ENCODE measurements around the gene PKP4.

PKP4 gene

DNA sequence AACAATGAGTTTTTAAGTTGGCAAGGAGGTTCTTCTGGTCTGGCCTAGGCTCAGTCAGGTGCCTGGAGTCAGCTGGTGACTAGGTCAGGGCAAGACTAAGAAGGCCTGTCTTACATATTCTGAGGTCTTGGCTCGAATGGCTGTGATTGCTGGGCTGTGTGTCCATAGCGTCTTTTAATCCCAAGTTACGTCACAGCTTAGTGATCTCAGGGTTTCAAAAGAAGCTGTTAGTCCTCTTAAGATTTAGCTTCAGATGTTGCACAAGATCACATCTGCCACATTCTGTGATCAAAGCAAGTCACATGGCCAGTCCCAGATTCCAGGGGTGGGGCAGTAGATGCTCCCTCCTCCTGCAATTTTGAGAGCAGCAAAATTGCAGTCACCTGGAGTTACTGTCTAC, 61.3 kb downstream of the PKP4 start:
- Histone ChIP-seq H3K27me3 (ENCODE audit: insufficient read depth, low read depth) (no peaks in the 10 kb centered on the region), H4K20me1 (ENCODE audit: insufficient read depth) (no peaks in the 10 kb centered on the region; the same call in 1 of the 2 replicates), H2AFZ (ENCODE audit: low read depth) (no peak overlapping the region), H3K4me3 (IDR thresholded peaks at IDR 0.05; ENCODE audit: insufficient read depth, low read depth, low read length) (no peak overlapping the region), H3K79me2 (ENCODE audit: insufficient read depth, low read depth) (peaks cover 12% of the 10 kb centered on the region; the same call in 1 of the 2 replicates), H3K36me3 (ENCODE audit: insufficient read depth) (no peaks in the 10 kb centered on the region), H3K9ac (no peak overlapping the region), H3K4me2 (no peak overlapping the region), H3K4me1 (ENCODE audit: low read depth, poor library complexity, severe bottlenecking) (no peaks in the 10 kb centered on the region), H3K27ac (no peak overlapping the region)
- TF ChIP-seq CTCF (conservative IDR thresholded peaks at IDR 0.05; ENCODE audit: low read depth, low read length), result no peak

DNA sequence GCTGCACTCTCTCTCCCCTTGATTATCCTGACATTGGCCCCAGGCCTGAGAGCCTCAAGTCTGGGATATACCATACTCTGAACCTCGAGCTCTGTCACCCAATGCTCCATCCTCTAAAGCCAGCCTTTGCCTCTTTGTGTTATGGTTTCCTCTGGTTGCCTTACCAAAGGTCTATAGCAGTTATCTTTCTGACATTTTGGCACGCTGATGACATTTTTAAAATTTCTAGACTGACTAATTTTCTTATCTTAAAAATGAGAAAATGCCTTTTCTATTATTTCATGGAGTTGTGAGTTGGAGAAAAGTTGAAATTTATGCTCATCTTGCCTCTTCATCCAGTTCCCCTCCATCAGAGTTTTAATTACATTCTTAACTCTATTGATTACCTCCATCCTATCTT, 62.7 kb downstream of the PKP4 start:
- no peak overlapping the region for H2AFZ ChIP-seq (ENCODE audit: low read depth)
- H3K4me3 ChIP-seq (IDR thresholded peaks at IDR 0.05; ENCODE audit: insufficient read depth, low read depth, low read length), result no peak overlapping the region
- no peaks in the 10 kb centered on the region for H3K4me1 ChIP-seq (ENCODE audit: low read depth, poor library complexity, severe bottlenecking)
- no peak overlapping the region for H3K9ac ChIP-seq
- TF ChIP-seq CTCF (conservative IDR thresholded peaks at IDR 0.05; ENCODE audit: low read depth, low read length), result no peak
- H3K36me3 ChIP-seq (ENCODE audit: insufficient read depth), result no peaks in the 10 kb centered on the region
- H3K4me2 ChIP-seq, result no peak overlapping the region
- H3K27me3 ChIP-seq (ENCODE audit: insufficient read depth, low read depth), result no peaks in the 10 kb centered on the region
- H4K20me1 ChIP-seq (ENCODE audit: insufficient read depth), result no peaks in the 10 kb centered on the region; the same call in 1 of the 2 replicates
- peaks cover 12% of the 10 kb centered on the region; the same call in 1 of the 2 replicates for H3K79me2 ChIP-seq (ENCODE audit: insufficient read depth, low read depth)
- H3K27ac ChIP-seq, result no peak overlapping the region

DNA sequence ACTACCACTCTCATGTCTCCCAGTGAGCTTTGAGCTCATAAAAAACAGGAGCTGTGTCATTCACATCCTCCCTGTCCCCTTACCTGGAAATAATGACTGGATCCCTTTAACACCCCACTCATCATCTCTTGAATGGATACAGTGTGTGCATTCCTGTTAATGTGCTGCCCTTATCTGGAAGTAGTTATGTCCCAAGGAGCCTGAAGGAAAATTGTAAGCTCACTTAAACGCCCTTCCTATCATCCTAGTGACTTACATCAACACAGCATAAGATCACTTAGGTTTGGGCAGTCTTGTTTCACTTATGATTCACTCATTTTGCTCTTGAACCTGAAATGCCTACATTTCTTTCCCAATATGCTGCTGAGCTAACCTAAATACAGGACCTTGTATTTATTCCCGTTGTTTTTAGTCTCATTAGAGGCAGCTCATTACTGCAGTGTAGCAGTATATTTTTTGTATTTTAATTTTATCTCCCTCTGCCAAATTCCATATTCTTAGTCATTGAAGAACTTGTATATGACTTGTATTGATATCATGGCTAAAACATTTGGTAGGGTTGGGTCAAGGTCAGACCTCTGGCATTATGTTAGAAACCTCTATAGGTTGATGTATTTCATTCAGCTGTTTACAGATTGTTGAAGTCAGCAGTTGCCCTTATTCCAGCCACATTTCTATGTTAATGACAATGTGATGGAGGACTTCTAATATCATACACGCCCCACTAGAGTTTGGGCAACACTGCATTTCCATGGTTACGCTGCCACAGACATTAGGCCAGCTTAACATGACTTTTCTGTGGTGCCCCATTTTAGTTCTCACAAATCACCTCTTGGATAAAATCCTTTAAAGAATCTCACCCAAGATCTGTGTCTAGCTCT, 72.9 kb downstream of the PKP4 start:
- Histone ChIP-seq H3K4me1 (ENCODE audit: low read depth, poor library complexity, severe bottlenecking) (no peaks in the 10 kb centered on the region), H4K20me1 (ENCODE audit: insufficient read depth) (no peaks in the 10 kb centered on the region), H3K36me3 (ENCODE audit: insufficient read depth) (no peaks in the 10 kb centered on the region), H3K4me2 (no peak overlapping the region), H3K27me3 (ENCODE audit: insufficient read depth, low read depth) (no peaks in the 10 kb centered on the region), H3K27ac (no peak overlapping the region), H3K4me3 (IDR thresholded peaks at IDR 0.05; ENCODE audit: insufficient read depth, low read depth, low read length) (no peak overlapping the region), H3K79me2 (ENCODE audit: insufficient read depth, low read depth) (no peaks in the 10 kb centered on the region), H3K9ac (no peak overlapping the region), H2AFZ (ENCODE audit: low read depth) (no peak overlapping the region)
- no peak for TF ChIP-seq CTCF (conservative IDR thresholded peaks at IDR 0.05; ENCODE audit: low read depth, low read length)

DNA sequence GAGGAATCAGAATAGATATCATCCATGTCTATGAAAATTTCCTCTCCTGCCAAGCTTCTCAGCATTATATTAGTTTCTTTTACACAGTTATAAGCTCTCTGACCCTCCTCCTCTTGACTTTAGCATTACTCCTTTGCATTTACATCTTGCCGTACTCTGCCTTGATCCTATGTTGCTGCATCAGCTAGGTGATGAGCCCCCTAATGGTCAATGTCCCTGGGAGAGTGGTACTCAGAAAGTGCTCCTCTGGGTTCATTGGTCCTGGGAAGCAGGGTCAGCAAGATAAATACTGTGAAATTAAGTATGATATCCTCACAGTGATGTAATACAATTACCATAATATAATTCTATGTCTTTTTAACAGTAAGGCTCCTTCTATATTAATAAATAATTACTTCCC, 74.1 kb downstream of the PKP4 start:
- Histone ChIP-seq H4K20me1 (ENCODE audit: insufficient read depth) (no peaks in the 10 kb centered on the region), H3K79me2 (ENCODE audit: insufficient read depth, low read depth) (no peaks in the 10 kb centered on the region), H3K36me3 (ENCODE audit: insufficient read depth) (no peaks in the 10 kb centered on the region), H2AFZ (ENCODE audit: low read depth) (no peak overlapping the region), H3K4me2 (no peak overlapping the region), H3K27ac (no peak overlapping the region), H3K27me3 (ENCODE audit: insufficient read depth, low read depth) (no peaks in the 10 kb centered on the region), H3K4me1 (ENCODE audit: low read depth, poor library complexity, severe bottlenecking) (no peaks in the 10 kb centered on the region), H3K4me3 (IDR thresholded peaks at IDR 0.05; ENCODE audit: insufficient read depth, low read depth, low read length) (no peak overlapping the region), H3K9ac (no peak overlapping the region)
- TF ChIP-seq CTCF (conservative IDR thresholded peaks at IDR 0.05; ENCODE audit: low read depth, low read length), result no peak
